Left cardiac atrium (tissue), 4 donors: ENCODE results near the gene ARPC2. TPM values are rescaled to one million over a fixed set of nuclear protein-coding genes. Genes with fewer than 3 reads are reported as not detected.
"Not testable (repeated sequence)": the region's sequence is repeated elsewhere in the genome, so short reads cannot be mapped to it uniquely, and the experiment has no call there.

Experiments used
- ATAC-seq, 2 donors: fragments of 200-7000 bp; cut with Tn5 transposase; one replicate each; pipeline ENCODE4 v1.9.1; 2020; ENCODE audit warnings: mild to moderate bottlenecking in 2 of 2, moderate library complexity in 2 of 2
- DNase-seq: peaks from one replicate; pipeline ENCODE4 v3.0.0-alpha.2; 2020
- intact Hi-C, 2 donors: fragments of 100-400 bp; cut with DNase I; formaldehyde crosslinking; loops; one replicate each; pipeline versions ENCODE4 v1.14.1 to v1.15.1; 2022 to 2023
- long read RNA-seq: library from polyadenylated mRNA; unstranded; transcript quantifications from one replicate; pipeline ENCODE4 v2.0.0, GENCODE V29; 2021
- total RNA-seq, 2 donors: library from RNA; stranded (reverse); fragmentation: NEBNext Ultra II Directional; extraction: Animal tissue kit (Norgen Biotek cat#: 25700); gene quantifications; one replicate each; pipeline ENCODE4 v1.2.1, GENCODE V29; 2021
- donor health status: DM: no; HTN: yes; CAD: no.
- donor health status: DM: no; HTN: yes; CAD: no; lungs with severe emphysema.
- donor health status: DM: yes; HTN: yes; CAD: no.
- donor health status: Dilated cardiomyopathy.

Gene ARPC2
- 100 to 1,000 TPM; 144 to 167 TPM for total RNA-seq
- long read RNA-seq, transcript ARPC2-202 (11 exons, 1,505 nt): major isoform, 152 of 167 reads
- long read RNA-seq, transcript ARPC2-201 (10 exons, 1,605 nt): minor isoform, 5 of 167 reads
- long read RNA-seq, partial matches to known transcripts: 4 of 167 reads
- long read RNA-seq, other reads (novel, unspliced or antisense): 5 of 167 reads

DNA sequence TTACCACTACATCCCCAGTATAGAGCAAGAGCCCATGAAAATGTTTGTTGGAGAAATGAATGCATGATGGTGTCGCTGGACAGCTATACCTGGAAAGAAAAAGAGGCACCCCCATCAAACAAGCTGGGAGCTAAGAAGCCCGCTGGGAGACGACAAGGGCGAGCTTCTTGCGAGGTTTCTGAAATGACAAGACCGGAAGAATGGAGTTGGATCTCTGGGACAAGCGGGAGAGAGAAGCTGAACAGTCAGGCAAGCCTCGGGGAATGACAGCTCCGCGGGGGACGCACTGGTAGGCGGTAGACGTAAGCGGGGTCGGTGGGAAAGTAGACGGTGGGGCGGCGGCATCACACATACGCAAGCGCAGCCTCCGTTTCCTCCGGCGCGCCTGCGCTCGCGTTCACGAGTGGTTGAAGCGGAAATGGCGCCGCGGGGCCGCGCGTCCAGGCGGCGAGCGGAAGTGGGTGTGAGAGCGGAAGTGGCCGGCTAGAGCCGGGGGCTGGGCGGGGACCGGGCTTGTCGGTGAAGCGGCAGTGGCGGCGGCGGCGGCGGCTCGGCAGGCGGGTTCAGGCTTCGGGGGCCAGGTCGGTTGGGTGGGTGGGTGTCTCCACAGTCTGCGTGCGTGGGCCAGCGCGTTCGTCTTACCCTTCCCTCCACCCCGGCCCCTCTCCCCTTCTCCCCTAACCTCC, at the start of gene ARPC2:
ARPC2 (plus strand) TSS at position 516 of the 686 bp plus-strand sequence. CDS start 282 bp downstream, outside the sequence.
- ATAC-seq: peak; percentile 97
- intact Hi-C loops: no loop called here
- peak; percentile 97 for DNase-seq

DNA sequence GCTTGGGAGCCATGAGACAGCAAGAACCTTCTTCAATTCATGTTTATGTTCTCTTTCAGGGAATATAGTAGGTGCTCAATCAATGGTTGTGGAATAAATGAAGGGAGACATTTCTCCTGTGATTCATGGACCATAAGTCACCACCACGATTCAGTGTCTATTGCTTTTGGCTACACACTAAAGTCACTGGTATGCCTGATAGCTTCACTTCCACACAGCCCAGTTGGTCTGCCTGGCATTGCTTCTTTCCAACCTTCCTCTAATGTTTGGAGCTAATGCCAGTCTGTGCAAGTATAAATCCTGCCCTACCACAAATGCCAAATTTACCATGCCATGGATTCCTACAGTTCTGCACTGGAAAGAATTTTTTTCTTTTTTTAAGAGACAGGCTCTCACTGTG, 49.0 kb upstream of the ARPC2 start:
- ATAC-seq: no peak
- DNase-seq: no peak
- intact Hi-C loops: no loop called here

DNA sequence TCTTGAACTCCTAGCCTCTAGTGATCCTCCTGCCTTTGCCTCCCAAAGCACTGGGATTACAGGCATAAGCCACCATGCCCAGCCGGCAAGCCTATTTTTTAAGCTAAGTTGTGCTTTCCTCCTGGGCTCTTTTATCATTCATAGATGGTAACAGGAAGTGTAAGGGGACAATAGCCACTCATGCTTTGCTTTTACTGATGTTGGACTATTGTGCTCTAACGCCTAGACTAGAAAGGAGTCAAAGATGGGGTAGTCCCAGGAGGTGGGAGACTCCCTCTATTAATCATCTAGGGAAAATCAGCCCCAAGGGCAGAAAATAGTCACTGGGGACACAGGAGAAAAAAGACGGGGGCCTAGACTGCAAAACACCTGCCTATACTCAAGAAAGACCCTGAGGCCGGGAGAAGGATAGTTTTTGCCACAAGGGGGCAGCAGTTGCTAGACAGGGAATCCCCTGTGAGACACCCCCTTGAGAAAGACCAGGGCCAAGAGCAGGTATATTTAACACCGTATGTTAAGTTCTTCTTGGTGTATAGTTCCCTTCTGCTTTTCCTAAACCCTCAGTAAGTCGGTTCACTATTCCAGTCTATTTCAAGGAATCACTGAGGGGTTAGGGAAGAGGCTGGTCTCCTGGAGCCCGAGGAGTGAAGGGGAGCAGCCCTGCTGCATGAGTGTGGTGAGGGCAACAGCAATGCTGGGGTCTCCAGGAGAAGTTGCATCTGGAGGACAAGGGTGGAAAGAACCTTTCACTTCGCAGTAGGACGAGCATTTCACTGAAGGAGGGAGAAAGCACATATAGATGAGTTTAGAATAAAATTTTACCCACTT, 48.1 kb upstream of the ARPC2 start:
- intact Hi-C loops: no loop called here
- ATAC-seq (peak; percentile 67), DNase-seq (peak; percentile 42)

DNA sequence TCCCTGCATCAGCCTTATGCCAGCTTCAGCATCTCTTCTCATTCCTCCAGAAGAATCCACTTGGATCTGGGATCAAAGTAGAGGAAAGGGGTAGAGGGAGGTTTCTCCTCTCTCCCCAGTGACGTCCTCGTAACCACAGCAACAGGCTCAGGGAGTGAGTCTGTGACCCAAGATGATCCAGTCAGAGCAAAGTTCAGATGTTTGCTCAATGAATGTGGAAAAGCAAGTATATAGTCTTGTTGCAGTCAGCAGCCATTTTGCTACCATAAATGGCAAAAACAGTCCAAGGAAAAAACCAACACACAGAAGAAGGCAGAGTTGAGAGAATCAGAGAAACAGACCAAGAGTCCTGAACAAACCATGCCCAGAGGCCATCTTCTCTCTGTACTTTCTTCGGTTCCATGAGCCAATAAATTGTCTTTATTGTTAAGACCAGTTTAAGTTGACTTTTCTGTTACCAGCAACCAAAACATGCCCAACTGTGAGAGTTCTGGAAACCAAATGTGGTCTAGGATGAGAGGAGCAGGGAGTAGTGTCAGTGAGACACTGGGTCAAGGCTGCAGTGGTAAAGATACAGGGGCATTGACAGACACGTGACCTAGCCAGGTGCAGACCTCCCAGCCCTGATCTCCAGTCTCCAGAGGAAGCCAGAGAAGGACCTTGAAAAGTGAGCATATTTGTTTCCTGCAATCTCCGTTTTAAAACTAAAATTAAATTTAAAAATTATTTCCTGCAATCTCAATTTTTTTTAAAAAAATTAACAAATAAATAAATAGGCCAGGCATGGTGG, 47.0 kb upstream of the ARPC2 start:
- ATAC-seq: peak in 1 of 2 donors; percentile 55
- no peak for DNase-seq
- intact Hi-C loops: no loop called here

DNA sequence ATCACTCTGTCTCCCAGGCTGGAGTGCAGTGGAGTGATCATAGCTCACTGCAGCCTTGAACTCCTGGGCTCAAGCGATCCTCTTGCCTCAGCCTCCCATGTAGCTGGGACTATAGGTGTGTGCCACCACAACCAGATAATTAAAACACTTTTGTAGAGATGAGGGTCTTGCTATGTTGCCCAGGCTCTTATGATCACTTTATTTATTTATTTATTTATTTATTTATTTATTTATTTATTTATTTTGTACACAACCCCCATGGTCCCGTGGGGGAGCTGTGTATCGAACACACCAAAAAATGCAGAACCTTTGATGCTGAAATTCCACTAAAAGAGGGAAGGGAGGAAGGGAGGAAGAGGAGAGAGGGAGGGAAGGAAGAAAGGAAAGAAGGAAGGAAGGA, 45.2 kb upstream of the ARPC2 start:
- DNase-seq, intact Hi-C loops, ATAC-seq: not testable (repeated sequence)

DNA sequence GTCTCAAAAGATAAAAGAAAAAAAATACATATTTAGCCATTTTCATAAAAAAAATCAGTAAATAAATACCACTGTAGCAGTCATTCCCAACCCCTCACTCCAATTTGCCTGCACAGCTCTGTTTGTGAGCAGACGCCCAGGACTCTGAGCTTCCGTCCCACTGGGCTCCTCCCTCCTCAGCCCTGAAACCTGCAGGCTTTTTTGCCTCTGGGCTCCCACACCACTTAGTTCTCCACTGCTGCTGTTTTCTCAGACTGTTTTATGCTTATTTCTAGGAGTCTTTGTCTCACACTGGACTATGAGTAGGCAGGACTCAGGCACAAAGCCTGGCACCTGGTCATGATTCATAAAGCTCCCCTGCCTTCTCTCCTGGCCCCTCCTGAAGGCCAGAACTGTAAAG, 44.1 kb upstream of the ARPC2 start:
- DNase-seq (no peak), ATAC-seq (no peak)
- intact Hi-C loops: no loop called here

DNA sequence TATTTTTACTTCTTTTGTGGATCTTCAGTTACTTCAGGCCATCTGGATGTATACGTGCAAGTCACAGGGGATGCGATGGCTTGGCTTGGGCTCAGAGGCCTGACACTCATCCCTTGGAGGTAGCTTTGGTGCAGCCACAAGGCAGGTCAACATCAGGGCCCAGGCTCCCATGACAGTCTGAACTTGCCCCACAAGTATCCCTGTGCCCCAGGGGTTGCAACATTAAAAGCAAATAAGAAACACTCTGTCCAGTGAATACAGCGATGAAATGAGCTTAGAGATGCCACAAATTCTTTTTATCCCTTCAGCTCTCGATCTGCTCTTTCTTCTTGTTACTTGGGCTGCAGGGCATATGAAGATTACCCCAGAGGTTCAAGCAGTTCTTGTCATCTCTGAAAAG, 37.2 kb upstream of the ARPC2 start:
- ATAC-seq: no peak
- intact Hi-C loops: loop anchor here in 1 of 2 donors (10.0 kb wide), 2 partner anchors 185 to 285 kb away; no protein-coding TSS in a partner anchor
- DNase-seq: no peak

DNA sequence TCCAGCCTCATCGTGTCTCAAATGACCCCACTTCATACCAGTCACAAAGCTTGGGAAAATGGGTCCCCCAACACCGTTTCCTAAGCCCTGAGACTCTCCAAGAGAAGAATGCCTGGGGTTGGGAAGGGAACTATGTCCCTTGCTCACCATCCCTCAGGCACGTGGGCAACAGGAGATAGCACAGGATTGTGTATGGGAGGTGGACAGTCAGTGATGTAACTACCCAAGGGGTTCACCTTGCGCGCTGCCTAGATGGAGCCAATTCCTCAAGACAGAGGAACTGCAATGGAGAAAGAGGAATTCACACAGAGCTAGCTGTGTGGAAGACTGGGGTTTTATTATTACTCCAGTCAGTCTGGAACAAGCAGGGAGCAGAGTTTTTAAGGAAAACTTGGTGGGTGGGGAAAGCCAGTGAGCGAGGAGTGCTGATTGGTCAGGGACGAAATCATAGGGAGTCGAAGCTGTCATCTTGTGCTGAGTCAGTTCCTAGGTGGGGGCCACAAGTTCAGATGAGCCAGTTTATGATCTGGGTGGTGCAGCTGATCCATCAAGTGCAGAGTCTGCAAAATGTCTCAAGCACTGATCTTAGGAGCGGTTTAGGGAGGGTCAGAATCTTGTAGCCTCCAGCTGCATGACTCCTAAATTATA, 36.4 kb upstream of the ARPC2 start:
- intact Hi-C loops: loop anchor here in 1 of 2 donors (10.0 kb wide), 2 partner anchors 184 to 284 kb away; no protein-coding TSS in a partner anchor
- ATAC-seq (peak in 1 of 2 donors; percentile 40), DNase-seq (no peak)

DNA sequence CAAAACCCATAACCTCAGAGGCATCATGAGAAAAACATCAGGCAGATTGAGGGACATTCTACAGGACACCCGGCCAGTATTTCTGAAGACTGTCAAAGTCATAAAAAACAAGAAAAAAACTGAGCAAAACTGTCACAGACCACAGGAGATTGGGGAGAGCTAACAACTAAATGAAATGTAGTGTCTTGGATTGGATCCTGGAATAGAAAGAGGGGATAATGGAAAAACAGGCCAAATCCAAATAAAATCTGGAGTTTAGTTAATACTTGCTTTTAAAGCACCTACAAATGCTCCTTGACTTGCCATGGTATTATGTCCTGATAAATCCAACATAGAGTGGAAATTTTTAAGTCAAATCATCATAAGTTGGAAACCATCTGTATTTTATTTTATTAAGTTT, 32.7 kb upstream of the ARPC2 start:
- DNase-seq (no peak), ATAC-seq (no peak)
- intact Hi-C loops: loop anchor here in 1 of 2 donors (10.0 kb wide), 2 partner anchors 180 to 280 kb away; no protein-coding TSS in a partner anchor

DNA sequence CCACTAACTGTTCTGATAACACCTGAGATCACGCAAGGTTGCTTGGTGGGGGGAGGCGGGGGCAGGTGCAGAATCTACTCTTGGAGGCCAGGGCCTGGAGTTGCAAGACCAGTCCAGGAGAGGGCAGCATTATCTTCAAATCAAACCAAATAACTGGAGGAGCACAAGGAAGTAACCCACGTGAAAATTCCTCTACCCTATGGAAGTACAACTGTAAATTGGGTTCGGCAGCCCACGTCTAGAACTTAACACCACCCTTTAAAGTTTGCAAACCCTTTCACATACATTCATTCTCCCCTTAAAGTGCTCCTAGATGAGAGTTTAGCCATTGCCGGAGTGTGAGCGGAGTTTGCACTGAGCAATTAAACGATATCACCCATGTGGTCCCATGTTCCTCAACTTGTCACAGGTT, 30.6 kb upstream of the ARPC2 start:
- DNase-seq: peak; percentile 55
- intact Hi-C loops: loop anchor here in 1 of 2 donors (5.0 to 10.0 kb wide), 3 partner anchors 71 to 278 kb away; no protein-coding TSS in a partner anchor
- ATAC-seq: peak; percentile 89 to 90

DNA sequence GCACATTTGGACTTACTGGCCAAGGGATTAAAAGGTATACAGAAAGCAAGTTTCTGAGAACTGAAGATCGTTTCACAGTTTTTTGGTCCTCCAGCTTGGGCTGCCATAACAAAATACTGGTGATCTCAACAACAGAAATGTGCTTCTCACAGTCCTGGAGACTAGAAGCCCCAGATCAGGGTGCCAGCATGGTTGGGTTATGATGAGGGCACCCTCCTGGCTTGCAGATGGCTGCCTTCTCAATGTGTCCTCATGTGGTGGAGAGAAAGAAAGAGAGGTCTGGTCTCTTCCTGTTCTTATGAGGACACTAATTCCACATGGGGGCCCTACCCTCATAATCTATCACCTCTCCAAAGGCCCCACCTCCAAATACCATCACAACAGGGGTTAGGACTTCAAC, 30.1 kb upstream of the ARPC2 start:
- DNase-seq: no peak
- intact Hi-C loops: loop anchor here in 1 of 2 donors (5.0 to 10.0 kb wide), 3 partner anchors 70 to 278 kb away; no protein-coding TSS in a partner anchor
- no peak for ATAC-seq

DNA sequence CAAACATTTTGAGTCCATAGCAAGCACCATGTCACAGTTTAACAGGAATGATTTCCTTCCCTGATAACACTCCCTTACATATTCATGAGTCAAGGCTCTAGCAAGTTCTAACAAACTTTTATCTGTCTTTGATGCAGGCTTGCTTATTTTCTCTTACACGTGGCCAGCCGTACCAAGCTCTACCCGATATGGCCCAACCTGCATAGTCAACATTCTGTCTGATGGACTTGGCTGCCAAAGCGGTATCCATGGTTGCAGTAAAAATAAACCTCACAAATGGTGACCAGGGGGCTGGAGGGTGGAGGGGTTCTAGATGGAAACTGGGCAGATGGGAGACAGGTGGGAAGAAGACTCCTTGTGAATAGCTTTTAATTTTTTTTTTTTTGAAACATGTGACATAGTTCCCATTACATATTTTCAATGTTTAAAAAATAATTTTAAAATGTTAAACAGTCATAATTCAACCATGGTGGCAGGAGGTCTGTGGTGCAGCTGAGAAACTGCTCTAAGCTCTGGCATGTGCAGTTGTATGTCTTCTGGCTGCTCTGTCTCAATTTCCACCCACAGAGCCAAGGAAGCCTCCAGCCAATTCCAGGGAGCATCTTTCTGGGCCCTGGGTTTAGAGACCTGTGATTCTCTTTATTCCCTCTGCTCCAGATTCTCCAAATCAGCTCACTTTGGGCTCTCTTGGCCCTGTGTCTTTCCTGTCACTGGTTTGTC, 29.5 kb upstream of the ARPC2 start:
- DNase-seq (no peak), ATAC-seq (peak; percentile 53 to 82)
- intact Hi-C loops: loop anchor here in 1 of 2 donors (5.0 to 10.0 kb wide), 3 partner anchors 70 to 277 kb away; no protein-coding TSS in a partner anchor

DNA sequence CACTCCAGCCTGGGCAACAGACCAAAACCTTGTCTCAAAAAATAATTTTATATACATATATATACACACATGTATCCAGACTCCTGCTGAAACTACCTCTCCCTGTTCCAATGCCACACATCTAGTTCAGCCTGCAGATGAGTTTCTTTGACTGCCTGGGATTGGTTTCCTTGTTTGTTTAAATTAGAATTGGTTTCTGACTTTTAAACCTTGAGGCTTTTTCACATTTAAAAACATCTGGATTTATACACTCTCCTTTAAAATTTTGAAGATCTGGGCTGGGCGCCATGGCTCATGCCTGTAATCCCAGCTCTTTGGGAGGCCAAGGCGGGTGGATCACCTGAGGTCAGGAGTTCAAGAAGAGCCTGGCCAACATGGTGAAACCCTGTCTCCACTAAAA, 28.5 kb upstream of the ARPC2 start:
- ATAC-seq (no peak), DNase-seq (no peak)
- intact Hi-C loops: loop anchor here in 1 of 2 donors (5.0 to 10.0 kb wide), 3 partner anchors 69 to 276 kb away; no protein-coding TSS in a partner anchor

DNA sequence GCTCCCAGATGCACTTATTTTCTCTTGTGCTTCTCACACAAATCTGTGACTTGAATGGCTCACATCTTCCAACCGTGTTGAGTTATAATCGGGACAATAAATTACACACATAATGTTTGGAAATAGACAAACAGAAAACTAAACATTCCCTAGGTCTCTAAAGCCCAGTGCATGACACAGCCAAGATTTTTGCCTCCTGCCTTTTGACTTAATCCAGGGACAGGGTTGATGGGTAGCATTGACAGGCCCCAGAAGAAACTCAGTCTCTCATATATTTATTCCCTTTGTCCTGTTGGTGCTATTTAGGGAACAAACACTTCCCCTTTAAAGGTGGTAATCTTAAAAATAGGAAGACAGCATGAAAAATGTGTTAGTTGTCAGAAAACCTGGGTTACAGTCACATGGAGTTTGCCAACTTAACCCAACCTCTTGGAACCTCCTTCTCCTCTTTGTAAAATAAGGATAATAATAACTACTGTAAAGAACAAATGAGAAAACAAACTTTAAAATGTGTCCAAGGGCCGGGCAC, 24.0 kb upstream of the ARPC2 start:
- intact Hi-C loops: no loop called here
- no peak for ATAC-seq

DNA sequence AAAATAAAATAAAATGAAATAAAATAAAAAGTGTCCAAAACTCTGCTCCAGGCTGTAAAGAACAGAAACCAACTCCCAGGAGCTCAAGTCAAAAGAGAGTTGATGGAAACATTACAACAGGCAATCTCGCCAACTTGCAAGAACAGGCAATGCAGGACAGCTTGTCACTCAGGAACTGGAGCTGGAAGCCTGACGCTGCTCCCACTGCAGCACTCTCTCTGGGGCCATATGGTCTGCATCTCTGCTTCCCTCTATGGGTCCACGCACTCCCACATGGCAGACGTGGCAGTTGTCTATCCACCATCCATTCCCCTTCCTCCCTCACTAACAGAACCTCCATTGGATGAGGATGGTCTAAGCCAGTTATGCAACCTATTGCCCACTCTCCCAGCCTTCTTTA, 23.3 kb upstream of the ARPC2 start:
- intact Hi-C loops: no loop called here
- no peak for ATAC-seq
- no peak for DNase-seq

More for the DNA sequence above, 24.0 kb upstream of the ARPC2 start:
- DNase-seq: no peak

DNA sequence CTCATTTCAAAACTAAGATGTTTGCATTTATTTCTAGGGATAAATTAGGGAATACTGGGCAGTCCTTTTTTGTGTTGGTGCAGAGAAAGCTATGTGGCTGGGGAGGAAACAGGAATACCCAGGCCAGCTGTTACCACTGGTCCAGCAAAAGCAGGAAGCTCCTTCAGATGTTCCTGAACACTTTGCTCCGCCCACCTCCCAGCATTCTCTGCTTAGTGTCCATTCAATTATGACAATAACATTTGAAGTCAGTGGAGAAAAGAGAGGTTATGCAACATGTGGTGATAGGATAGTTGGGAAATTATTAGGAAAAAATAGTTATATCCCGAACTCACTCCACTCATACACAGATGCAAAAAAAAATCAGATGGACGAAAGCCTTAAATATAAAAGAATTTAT, 22.1 kb upstream of the ARPC2 start:
- DNase-seq (no peak), ATAC-seq (no peak)
- intact Hi-C loops: no loop called here

DNA sequence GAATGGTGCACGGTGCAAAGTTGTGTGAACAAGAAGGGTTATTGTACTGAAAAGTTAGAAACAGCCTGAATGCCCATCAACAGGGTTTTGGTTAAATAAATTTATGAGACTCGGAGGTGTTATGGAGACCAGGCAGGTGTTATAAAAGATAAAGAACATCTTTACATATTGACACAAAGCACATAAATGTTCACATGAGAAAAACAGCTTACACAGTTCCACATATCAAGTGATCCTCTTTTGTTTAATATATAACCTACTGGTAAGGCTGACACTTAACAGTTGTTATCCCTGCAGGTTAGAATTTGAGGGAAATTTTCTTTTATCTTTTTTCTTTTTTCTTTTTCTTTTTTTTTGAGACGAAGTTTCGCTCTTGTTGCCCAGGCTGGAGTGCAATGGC, 20.0 kb upstream of the ARPC2 start:
- intact Hi-C loops: no loop called here
- DNase-seq (no peak), ATAC-seq (no peak)
